ENCODE results near the gene HTR3B. TPM values are rescaled to one million over a fixed set of nuclear protein-coding genes. Genes with fewer than 3 reads are reported as not detected.

Gene HTR3B
- total RNA-seq, 4 donors from 2014 or later: not detected

GRCh38 chr11:113980785-113981184, 76.2 kb downstream of the HTR3B start:
- intact Hi-C loops (cut with DNase I; ENCODE audit: low total_unique reads): no loop called here
- H3K4me3 ChIP-seq (ENCODE audit: low read depth, poor library complexity, severe bottlenecking): no peak overlapping the region
- no peak for DNase-seq (ENCODE audit: low spot score in 2 of 2)
- 69 to 78% methylated on average over 6 of the region's 6 CpGs for WGBS, 2 donors
- no peak for TF ChIP-seq CTCF (IDR thresholded peaks at IDR 0.05)
- no peak for TF ChIP-seq POLR2A (IDR thresholded peaks at IDR 0.05)

GRCh38 chr11:113982306-113982705, 77.7 kb downstream of the HTR3B start:
- no peak overlapping the region for H3K4me3 ChIP-seq (ENCODE audit: low read depth, poor library complexity, severe bottlenecking)
- TF ChIP-seq POLR2A (IDR thresholded peaks at IDR 0.05) (no peak), CTCF (IDR thresholded peaks at IDR 0.05) (no peak)
- no peak for DNase-seq (ENCODE audit: low spot score in 2 of 2)
- intact Hi-C loops (cut with DNase I; ENCODE audit: low total_unique reads): no loop called here

- 73 to 76% methylated on average over 6 of the region's 6 CpGs for WGBS, 2 donors
- TF ChIP-seq CTCF (IDR thresholded peaks at IDR 0.05): no peak
- no peak for TF ChIP-seq POLR2A (IDR thresholded peaks at IDR 0.05)
- no peak overlapping the region for H3K4me3 ChIP-seq (ENCODE audit: low read depth, poor library complexity, severe bottlenecking)
- intact Hi-C loops (cut with DNase I; ENCODE audit: low total_unique reads): no loop called here
- no peak for DNase-seq (ENCODE audit: low spot score in 2 of 2)
Observed at GRCh38 chr11:113984781-113985180, 80.2 kb downstream of the HTR3B start.

- no peak overlapping the region for H3K4me3 ChIP-seq (ENCODE audit: low read depth, poor library complexity, severe bottlenecking)
- TF ChIP-seq CTCF (IDR thresholded peaks at IDR 0.05) (no peak), POLR2A (IDR thresholded peaks at IDR 0.05) (no peak)
- WGBS, 2 donors: 76 to 89% methylated on average over 4 of the region's 4 CpGs
- intact Hi-C loops (cut with DNase I; ENCODE audit: low total_unique reads): no loop called here
- DNase-seq (ENCODE audit: low spot score in 2 of 2): no peak
Observed at GRCh38 chr11:113985906-113986305, 81.3 kb downstream of the HTR3B start.

GRCh38 chr11:113986351-113987140, 82.0 kb downstream of the HTR3B start:
- 85 to 88% methylated on average over 18 of the region's 18 CpGs for WGBS, 2 donors
- intact Hi-C loops (cut with DNase I; ENCODE audit: low total_unique reads): no loop called here
- H3K4me3 ChIP-seq (ENCODE audit: low read depth, poor library complexity, severe bottlenecking): no peak overlapping the region
- TF ChIP-seq CTCF (IDR thresholded peaks at IDR 0.05) (no peak), POLR2A (IDR thresholded peaks at IDR 0.05) (no peak)
- DNase-seq (ENCODE audit: low spot score in 2 of 2): no peak

GRCh38 chr11:113989381-113989780, 84.8 kb downstream of the HTR3B start:
- WGBS, 2 donors: 81 to 82% methylated on average over 12 to 15 of the region's 15 CpGs
- TF ChIP-seq POLR2A (IDR thresholded peaks at IDR 0.05) (no peak), CTCF (IDR thresholded peaks at IDR 0.05) (no peak)
- H3K4me3 ChIP-seq (ENCODE audit: low read depth, poor library complexity, severe bottlenecking): no peak overlapping the region
- DNase-seq (ENCODE audit: low spot score in 2 of 2): no peak
- intact Hi-C loops (cut with DNase I; ENCODE audit: low total_unique reads): no loop called here
